ENCODE measurements around the gene TNNT1.

- no peak for TF ChIP-seq CTCF (IDR thresholded peaks at IDR 0.05; ENCODE audit: low read depth, low read length)
- no peak for TF ChIP-seq EZH2phosphoT487 (IDR thresholded peaks at IDR 0.05; ENCODE audit: low read depth)
Observed at GRCh38 chr19:55172741-55173140, 23.7 kb upstream of the TNNT1 start.
